Stimulated activated CD8-positive, alpha-beta memory T cell treated with anti-CD3 and anti-CD28 coated beads, Interleukin-2, amount 100 ng/mL, for 48 hours (primary cell): ENCODE measurements around the gene C4orf51.

Source experiments
- DNase-seq, 2 donors: peaks; one replicate each; pipeline ENCODE4 v3.0.0-alpha.2; 2020; ENCODE audit warnings: low read depth in 2 of 2

The C4orf51 gene

DNA sequence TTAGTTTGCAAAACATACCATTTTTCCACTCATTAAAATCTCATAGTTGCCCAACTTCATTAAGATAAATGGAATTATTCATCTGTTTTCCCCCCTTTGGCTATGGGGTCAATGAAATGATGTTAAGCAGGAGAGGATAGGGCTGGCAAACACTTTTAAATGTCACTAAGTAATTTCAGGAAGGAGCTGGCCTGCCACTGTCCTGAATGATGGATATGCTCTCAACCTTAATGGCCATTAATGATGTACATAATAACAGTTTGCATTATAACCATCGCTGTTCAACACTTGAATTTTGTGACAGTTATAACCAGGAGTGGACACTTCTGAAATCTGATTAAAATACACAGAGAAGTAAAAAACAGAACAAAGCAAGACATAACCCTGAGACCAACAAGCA lies 77.2 kb downstream of the C4orf51 start:
- DNase-seq, result no peak

DNA sequence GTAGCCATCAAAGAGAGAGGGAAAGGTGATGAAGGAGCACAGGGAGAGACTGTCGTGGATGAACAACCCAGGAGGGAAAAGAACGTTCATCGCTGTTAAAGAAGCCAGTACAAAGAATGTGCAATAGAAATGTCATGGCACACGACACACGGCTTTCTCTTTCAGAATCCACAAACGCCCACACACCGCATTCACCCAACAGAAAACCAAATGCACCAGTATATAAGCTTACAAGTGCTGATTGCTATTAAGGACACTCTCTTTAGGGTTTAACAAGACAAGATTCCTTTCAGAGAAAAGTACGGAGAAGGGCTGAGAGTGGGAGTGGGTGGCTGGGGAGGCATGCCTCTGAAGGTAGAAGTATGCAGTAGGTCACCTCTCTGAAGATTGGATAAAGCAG lies 80.2 kb downstream of the C4orf51 start:
- DNase-seq, result no peak

- DNase-seq, result no peak
Observed at GRCh38 chr4:145760961-145761929, 81.3 kb downstream of the C4orf51 start.

- DNase-seq, result no peak
Observed at GRCh38 chr4:145762719-145763118, 82.8 kb downstream of the C4orf51 start.

- no peak for DNase-seq
Observed at GRCh38 chr4:145763399-145763798, 83.5 kb downstream of the C4orf51 start.

DNA sequence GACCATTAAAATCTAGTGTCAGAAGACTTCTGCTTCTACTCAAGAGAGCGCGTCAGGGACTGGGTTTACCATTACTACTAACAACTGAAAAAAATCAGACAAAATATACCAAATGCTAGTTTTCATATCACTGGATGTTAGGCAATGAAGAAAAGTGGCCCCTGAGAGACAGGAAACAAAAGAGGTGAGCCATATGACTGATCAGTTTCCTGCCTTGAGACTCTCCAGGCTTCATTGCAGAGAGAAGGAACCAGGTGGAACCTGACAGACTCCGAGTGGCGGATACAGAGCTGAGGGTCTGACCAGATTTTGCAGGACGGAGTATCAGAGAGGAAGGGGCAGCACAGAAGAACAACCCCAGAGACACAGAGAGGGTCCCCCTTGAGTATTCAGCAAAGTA lies 86.3 kb downstream of the C4orf51 start:
- no peak for DNase-seq

DNA sequence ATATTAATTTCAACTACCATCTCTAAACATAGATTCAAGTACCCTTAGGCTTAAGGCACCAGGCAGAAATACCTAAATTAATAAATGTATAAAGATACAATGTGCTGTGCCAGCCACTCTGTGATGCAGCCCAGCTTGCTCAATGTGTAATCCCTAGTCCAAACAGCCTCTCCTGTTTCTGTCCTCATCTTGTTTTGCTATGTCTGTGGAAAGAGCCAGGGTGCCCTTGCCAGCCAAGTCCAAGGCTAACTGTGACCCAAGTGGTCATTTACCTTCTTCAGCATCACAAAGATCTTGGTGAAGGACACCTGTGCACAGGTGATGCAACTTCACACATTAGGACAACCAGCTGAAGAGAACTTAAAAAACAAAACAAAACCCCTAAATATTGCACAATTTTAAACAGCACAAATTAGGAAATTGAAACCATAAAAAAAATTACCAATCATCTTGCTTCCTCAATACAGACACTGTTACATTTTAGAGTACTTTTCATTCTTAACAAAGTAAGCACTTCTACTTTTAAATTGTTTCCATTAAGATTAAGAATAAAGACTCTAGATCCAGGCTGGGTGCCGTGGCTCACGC lies 89.6 kb downstream of the C4orf51 start:
- no peak for DNase-seq

DNA sequence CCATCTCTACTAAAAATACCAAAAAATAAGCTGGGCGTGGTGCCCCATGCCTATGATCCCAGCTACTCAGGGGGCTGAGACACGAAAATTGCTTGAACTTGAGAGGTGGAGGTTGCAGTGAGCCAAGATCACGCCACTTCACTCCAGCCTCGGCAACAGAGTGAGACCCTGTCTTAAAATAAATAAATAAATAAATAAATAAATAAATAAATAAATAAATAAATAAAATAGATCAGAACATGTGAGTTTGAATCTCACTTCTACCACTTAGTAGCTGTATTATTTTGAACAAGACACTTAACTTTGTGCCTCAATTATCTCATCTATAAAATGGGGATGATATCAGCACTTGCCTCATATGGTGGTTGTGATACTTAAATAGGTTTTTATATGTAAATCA lies 90.2 kb downstream of the C4orf51 start:
- no peak for DNase-seq

GRCh38 chr4:145772347-145772746 lies 92.4 kb downstream of the C4orf51 start:
- no peak for DNase-seq

DNA sequence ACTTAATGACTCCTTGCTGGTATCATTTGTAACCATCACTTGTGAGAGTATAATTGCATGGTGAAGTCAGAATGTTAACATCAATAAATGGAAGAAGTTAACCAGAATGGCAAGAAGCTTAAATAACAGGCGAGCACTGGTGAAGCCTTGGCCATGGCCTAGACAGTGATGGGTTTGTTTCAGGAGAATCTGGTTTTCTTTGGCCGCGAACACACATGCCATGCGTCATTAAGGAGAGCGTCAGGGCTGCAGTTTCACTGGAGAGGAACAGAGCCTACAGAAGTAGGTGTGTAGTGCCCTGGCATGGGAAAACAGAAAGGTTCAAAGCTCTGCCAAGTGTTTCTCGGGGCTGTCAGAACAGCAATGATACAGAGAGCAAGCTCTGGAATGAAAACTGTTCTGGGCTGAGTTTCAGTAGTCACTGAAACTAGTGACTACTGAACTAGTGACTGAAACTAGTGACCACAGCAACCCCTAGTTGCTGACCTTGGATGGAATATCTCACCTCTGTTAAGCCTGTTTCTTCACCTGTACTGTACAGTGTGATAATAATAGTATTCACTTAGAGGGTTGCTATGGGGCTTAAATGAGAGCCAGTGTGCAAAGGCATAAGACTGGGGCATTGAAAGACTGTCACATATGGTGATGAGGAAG lies 93.8 kb downstream of the C4orf51 start:
- no peak for DNase-seq

DNA sequence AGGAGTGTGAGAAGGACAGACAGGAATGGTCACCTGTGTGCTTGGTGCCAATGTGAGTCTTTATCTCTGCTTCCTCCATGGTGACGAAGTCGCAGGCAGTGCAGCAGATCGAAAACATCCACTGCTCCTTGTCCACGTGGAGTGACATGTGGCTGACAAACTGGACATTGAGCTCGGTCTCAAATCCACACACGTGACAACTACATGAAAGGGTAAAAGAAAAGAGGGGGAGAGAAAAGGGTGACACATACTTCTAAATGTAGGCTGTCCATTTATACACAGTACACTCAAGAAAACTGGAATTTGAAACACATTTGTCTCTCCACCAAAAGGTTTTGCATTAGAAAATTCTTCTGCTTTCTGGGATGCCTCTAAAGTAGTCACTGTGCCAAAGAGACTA lies 94.5 kb downstream of the C4orf51 start:
- DNase-seq, result no peak

- no peak for DNase-seq
Observed at GRCh38 chr4:145775406-145775805, 95.5 kb downstream of the C4orf51 start.

GRCh38 chr4:145776208-145776607 lies 96.3 kb downstream of the C4orf51 start:
- no peak for DNase-seq

- no peak for DNase-seq
Observed at GRCh38 chr4:145779319-145779801, 99.4 kb downstream of the C4orf51 start.

GRCh38 chr4:145781351-145781750 lies 101.4 kb downstream of the C4orf51 start:
- DNase-seq, result no peak
